PFSK-1 (cell line): ENCODE results near the gene DMC1.

Experiments used
- FOXP2 ChIP-seq: optimal IDR thresholded peaks from 2 replicates; pipeline ENCODE3; 2011; ENCODE audit warnings: borderline replicate concordance, control low read depth, inconsistent platforms; ENCODE audit not compliant: insufficient read depth; ENCODE audit errors: extremely low read length, extremely low read depth
- POLR2AphosphoS5 ChIP-seq: IDR thresholded peaks from 2 replicates; pipeline ENCODE4 v1.6.1; 2012; ENCODE audit warnings: low read depth, mild to moderate bottlenecking, control low read depth, low read length, moderate library complexity
- SIN3A ChIP-seq: IDR thresholded peaks from 2 replicates; pipeline ENCODE4 v1.6.1; 2012; ENCODE audit warnings: mild to moderate bottlenecking, low read length, moderate library complexity, borderline replicate concordance; ENCODE audit not compliant: insufficient read depth
- TAF1 ChIP-seq: IDR thresholded peaks from 2 replicates; pipeline ENCODE4 v1.6.1; 2012; ENCODE audit warnings: low read length, control low read depth, borderline replicate concordance; ENCODE audit not compliant: insufficient read depth
- TF ChIP-seq, protein P1 (sequence below), 2 experiments: IDR thresholded peaks; 2 replicates each; pipeline versions ENCODE4 v1.6.1 to v1.8.0; 2011 to 2012; ENCODE audit warnings: low read depth in 2 of 2, low read length in 2 of 2, control low read depth in 1 of 2, inconsistent platforms in 1 of 2, mild to moderate bottlenecking in 1 of 2, moderate library complexity in 1 of 2; ENCODE audit not compliant: insufficient read depth in 1 of 2

DMC1 gene

DNA sequence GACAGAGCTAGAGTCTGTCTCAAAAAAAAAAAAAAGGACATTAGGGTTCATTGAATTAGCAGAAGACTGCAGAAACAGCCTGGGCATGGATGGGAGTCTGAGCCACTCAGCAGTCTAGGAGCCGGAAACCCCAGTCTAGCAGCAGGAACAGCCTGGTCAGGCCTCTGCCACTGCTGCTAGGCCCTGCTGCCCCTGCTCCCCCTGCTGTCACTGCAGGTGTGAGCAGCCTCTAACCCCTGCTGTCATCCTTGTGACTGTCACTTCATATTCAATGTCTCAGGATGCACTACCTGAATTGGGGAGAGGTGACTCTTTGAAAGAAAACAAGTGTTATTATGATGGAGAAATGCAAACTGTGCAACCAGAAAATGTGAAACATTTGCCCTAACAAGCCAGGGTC is 56.9 kb downstream of the DMC1 start:
- TF ChIP-seq POLR2AphosphoS5 (no peak), SIN3A (no peak), TAF1 (no peak)

DNA sequence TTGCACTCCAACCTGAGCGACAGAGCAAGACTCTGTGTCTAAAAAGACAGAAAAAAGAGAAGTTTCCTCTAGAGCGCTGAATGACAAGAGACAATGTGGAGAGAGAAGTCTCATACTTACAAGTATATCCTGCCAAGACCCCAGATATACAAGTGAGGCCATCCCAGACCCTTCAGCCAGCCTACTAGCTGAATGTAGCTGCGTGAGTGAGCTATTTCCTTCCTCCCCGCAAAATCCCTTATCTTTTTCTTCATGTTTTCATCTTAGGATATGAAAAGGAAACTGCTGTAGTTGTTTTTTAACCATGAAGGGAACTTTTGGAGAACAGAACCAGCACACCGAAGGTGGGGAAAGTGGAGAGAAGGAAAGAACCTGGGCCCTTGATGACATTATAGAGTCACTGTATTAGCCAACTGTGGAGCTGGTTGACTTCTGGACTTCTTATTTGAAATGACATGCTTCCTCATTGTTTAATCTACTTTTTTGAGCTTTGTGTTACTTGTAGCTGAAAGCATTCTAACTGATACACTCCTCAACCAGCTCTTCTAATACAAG is 59.5 kb downstream of the DMC1 start:
- TF ChIP-seq TAF1 = no peak
- TF ChIP-seq SIN3A = no peak
- TF ChIP-seq, protein P1, sequence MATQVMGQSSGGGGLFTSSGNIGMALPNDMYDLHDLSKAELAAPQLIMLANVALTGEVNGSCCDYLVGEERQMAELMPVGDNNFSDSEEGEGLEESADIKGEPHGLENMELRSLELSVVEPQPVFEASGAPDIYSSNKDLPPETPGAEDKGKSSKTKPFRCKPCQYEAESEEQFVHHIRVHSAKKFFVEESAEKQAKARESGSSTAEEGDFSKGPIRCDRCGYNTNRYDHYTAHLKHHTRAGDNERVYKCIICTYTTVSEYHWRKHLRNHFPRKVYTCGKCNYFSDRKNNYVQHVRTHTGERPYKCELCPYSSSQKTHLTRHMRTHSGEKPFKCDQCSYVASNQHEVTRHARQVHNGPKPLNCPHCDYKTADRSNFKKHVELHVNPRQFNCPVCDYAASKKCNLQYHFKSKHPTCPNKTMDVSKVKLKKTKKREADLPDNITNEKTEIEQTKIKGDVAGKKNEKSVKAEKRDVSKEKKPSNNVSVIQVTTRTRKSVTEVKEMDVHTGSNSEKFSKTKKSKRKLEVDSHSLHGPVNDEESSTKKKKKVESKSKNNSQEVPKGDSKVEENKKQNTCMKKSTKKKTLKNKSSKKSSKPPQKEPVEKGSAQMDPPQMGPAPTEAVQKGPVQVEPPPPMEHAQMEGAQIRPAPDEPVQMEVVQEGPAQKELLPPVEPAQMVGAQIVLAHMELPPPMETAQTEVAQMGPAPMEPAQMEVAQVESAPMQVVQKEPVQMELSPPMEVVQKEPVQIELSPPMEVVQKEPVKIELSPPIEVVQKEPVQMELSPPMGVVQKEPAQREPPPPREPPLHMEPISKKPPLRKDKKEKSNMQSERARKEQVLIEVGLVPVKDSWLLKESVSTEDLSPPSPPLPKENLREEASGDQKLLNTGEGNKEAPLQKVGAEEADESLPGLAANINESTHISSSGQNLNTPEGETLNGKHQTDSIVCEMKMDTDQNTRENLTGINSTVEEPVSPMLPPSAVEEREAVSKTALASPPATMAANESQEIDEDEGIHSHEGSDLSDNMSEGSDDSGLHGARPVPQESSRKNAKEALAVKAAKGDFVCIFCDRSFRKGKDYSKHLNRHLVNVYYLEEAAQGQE (IDR thresholded peaks at IDR 0.05; ENCODE audit: insufficient read depth in 1 of 2, low read depth in 2 of 2, low read length in 2 of 2) = no peak
- TF ChIP-seq FOXP2 = no peak
- no peak for TF ChIP-seq POLR2AphosphoS5

DNA sequence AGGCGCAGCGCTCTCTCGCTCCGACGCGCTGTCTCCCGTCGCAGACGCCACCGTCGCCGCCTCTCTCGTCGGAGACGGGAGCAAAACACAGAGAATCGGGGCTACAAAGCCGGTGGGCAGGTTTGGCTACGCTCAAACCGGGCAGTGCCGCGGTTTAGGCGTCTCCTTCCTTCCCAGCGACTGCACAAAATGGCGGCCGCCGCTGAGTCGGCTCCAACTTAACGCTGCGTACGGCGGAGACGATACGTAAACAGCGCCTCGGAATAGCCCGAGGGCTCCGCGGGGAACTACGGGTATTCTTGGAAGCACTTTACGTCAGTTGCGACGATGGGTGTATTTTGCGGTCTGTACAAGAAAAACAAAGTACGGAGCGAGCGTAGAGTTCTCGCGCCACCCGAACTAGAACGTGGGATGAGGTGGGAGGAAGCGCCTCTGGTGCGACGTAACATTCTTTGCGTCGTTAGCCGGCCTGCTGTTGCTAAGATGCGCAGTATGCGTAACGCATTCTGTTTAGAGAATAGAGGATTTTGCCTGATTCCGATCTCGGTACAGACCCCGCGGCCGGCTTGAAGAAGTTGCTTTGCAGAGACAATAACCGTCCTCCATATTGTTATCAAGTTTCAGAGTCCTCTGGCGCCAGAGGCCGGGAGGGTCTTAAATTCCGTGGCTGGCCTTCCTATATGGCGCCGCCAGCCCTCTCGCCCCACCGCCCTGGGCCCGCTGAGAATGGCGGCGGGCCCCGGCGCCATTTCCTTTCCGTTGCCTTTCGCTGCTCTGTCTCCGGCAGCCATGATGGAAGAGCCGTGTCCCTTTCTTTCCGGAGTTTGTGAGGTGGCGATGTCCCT is 63.6 kb downstream of the DMC1 start, which contains the start of gene DDX17:
DDX17 (minus strand) TSS at position 194 of the 845 bp plus-strand sequence.
- peak; percentile 80 for TF ChIP-seq POLR2AphosphoS5
- peak; percentile 57 for TF ChIP-seq FOXP2
- TF ChIP-seq, protein P1 (IDR thresholded peaks at IDR 0.05; ENCODE audit: insufficient read depth in 1 of 2, low read depth in 2 of 2, low read length in 2 of 2) = peak in 1 of 2 experiments; percentile 57; a peak in 1 of 4 replicates
- no peak for TF ChIP-seq TAF1
- TF ChIP-seq SIN3A = no peak

DNA sequence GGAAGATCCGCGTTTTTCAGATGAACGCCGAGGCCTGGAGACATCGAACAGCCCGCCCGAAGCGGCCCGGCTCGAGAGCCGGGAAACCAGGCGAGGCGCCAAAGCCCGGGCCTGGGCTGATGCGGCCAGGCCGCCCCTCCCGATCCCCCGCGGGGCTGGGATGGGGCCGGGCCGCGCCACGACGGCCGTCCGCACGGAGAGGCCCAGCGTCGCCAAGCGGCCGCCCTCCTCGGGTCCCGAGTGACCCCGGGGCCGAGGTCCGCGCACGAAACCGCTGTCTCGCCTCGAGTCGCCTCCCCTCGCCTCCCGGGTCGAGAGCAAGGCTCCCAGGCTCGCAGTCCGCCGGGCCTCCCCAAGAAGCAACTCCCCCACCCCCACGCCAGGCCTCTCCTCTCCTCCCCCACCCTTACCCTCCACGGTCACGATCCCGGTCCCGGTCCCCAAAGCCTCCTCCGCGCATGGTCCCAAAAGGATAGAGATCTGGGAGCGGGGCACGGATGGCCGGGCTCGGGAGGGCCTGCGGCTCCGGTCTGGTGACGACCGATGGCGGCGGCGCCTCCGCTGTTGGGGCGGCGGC is 64.4 kb downstream of the DMC1 start:
- no peak for TF ChIP-seq SIN3A
- TF ChIP-seq POLR2AphosphoS5 = no peak
- TF ChIP-seq TAF1 = no peak
- TF ChIP-seq FOXP2 = no peak
- TF ChIP-seq, protein P1 (IDR thresholded peaks at IDR 0.05; ENCODE audit: insufficient read depth in 1 of 2, low read depth in 2 of 2, low read length in 2 of 2) = no peak

DNA sequence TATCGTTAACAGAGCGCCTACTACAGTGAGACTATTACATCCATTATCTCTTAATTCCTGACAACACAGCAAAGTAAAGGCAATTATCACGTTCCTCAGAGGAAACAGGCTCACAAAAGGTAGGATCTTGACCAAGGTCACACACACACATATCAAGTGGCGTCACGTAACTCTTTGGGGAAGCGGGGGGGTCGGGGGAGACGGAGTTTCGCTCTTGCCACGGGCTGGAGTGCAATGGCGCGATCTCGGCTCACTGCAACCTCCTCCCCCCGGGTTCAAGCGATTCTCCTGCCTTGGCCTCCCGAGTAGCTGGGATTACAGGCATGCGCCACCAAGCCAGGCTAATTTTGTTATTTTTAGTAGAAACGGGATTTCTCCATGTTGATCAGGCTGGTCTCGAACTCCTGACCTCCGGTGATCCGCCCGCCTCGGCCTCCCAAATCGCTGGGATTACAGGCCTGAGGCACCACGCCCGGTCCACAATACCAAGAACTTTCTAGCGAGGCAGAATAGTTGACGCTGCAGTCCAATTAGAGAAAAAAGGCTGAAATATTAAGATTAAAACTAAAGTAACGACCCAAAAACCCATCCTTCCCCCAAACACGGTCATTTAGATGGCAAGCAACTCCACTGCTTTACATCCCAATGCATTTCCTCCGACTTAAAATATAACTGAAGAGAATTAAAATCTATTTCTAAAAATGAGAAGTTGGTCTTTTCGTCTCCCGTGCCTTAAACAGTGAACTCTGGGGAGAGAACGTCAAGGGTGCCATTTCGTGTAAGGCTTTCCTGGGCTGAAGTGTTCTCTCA is 65.0 kb downstream of the DMC1 start:
- no peak for TF ChIP-seq SIN3A
- TF ChIP-seq POLR2AphosphoS5 = no peak
- no peak for TF ChIP-seq FOXP2
- TF ChIP-seq, protein P1 (IDR thresholded peaks at IDR 0.05; ENCODE audit: insufficient read depth in 1 of 2, low read depth in 2 of 2, low read length in 2 of 2) = no peak
- TF ChIP-seq TAF1 = no peak
